Peyer's patch (tissue), 4 donors: ENCODE measurements around the gene EFHC2.

Experiments used
- CTCF ChIP-seq, 6 experiments: fragments of 450-650 bp in 4 of 6; fragments of 200-600 bp in 2 of 6; sonication (generic) in 1 of 6; IDR thresholded peaks; one replicate each; pipeline ENCODE4 v1.5.1; 2017 to 2019; ENCODE audit warnings: antibody characterized with exemption in 6 of 6, mild to moderate bottlenecking in 3 of 6, moderate library complexity in 1 of 6
- POLR2A ChIP-seq, 2 donors: fragments of 450-650 bp; IDR thresholded peaks; one replicate each; pipeline ENCODE4 v1.5.1; 2017; ENCODE audit warnings: antibody characterized with exemption in 2 of 2, mild to moderate bottlenecking in 2 of 2, moderate library complexity in 2 of 2

GRCh38 chrX:44317181-44317580 is 26.3 kb downstream of the EFHC2 start:
- no peak for TF ChIP-seq CTCF (IDR thresholded peaks at IDR 0.05)
- TF ChIP-seq POLR2A (IDR thresholded peaks at IDR 0.05), result no peak
